Measurements from ENCODE around the gene IMPA2. TPM values are rescaled to one million over a fixed set of nuclear protein-coding genes. Genes with fewer than 3 reads are reported as not detected.

Gene IMPA2
- total and polyA plus RNA-seq, 2 of the 4 experiments (the other 2 are of a cell fraction), result 5.4 to 5.5 TPM

- dilution Hi-C loops (cut with HindIII; ENCODE audit: low sequenced_read_pairs, unreplicated experiment) (no loop called here), in situ Hi-C loops (cut with MboI; ENCODE audit: low sequenced_read_pairs) (no loop called here)
These were observed 27.7 kb downstream of the IMPA2 start for GRCh38 chr18:12008842-12009580.

More at GRCh38 chr18:12008842-12009580, 27.7 kb downstream of the IMPA2 start:
- ATAC-seq (ENCODE audit: low read depth) (no peak), DNase-seq (no peak)
- no peak overlapping the region for H3K14ac ChIP-seq (replicated peaks; ENCODE audit: low read depth, low read length)
- H3K4ac ChIP-seq (ENCODE audit: low read depth, low read length), result no peak overlapping the region
- H3K56ac ChIP-seq (ENCODE audit: extremely low read depth, insufficient read depth, low read length), result no peak overlapping the region
- peaks cover 7% of the 10 kb centered on the region; the same call in 1 of the 2 replicates for H3K4me1 ChIP-seq (ENCODE audit: control insufficient read depth, insufficient read depth, low read length)
- no peak overlapping the region for H3K18ac ChIP-seq (ENCODE audit: low read depth, low read length)
- H3K9me1 ChIP-seq (ENCODE audit: insufficient read depth, low read length), result peaks cover under 1% of the 10 kb centered on the region; the same call in 1 of the 2 replicates
- H3K79me1 ChIP-seq (ENCODE audit: low read depth in 1 of 2, low read length in 2 of 2), result no peaks in the 10 kb centered on the region; a peak in 1 of 4 replicates
- H4K5ac ChIP-seq (ENCODE audit: low read depth, low read length), result no peak overlapping the region
- TF ChIP-seq MAFK (IDR thresholded peaks at IDR 0.05; ENCODE audit: low read depth, low read length) (no peak), USF2 (IDR thresholded peaks at IDR 0.05; ENCODE audit: low read depth, low read length) (no peak)
- H2BK15ac ChIP-seq (ENCODE audit: low read depth, low read length), result no peak overlapping the region
- H2BK20ac ChIP-seq (ENCODE audit: low read depth, low read length), result no peak overlapping the region
- no peak overlapping the region for H3K4me3 ChIP-seq (ENCODE audit: insufficient read depth, low read depth, low read length)
- H4K8ac ChIP-seq (ENCODE audit: low read depth in 2 of 2, low read length in 2 of 2), result no peak overlapping the region
- H3K27ac ChIP-seq (ENCODE audit: insufficient read depth, low read length), result no peak overlapping the region
- BruUV-seq (replicated peaks), result no TSS peak
- no peak overlapping the region for H3K4me2 ChIP-seq (ENCODE audit: low read depth, low read length)
- H2AK5ac ChIP-seq (ENCODE audit: low read depth, low read length), result no peak overlapping the region
- H4K91ac ChIP-seq (ENCODE audit: insufficient read depth, low read depth, low read length), result no peak overlapping the region
- ChIA-PET POLR2A (ENCODE audit: unreplicated experiment) (no interaction called here), CTCF (no interaction called here)
- 85% methylated on average over 4 of the region's 6 CpGs; no CpG with 5 or more reads in 1 of the 2 experiments for WGBS, 2 experiments (ENCODE audit: extremely low coverage in 2 of 2, insufficient read length in 1 of 2)
- H3K23ac ChIP-seq (ENCODE audit: low read depth, low read length), result no peak overlapping the region
- no peak overlapping the region for H2BK120ac ChIP-seq (ENCODE audit: low read depth, low read length)
- H3K9me3 ChIP-seq (ENCODE audit: control insufficient read depth, insufficient read depth, low read length), result no peaks in the 10 kb centered on the region
- H3K36me3 ChIP-seq (ENCODE audit: control insufficient read depth, insufficient read depth, low read length), result peaks cover 30% of the 10 kb centered on the region
- H2AFZ ChIP-seq (replicated peaks; ENCODE audit: low read length, poor library complexity), result no peak overlapping the region
- H3K27me3 ChIP-seq (ENCODE audit: control insufficient read depth, insufficient read depth, low read length), result no peaks in the 10 kb centered on the region; the same call in 1 of the 2 replicates
- H3K9ac ChIP-seq (ENCODE audit: low read depth, low read length), result no peak overlapping the region
- no peak overlapping the region for H2AK9ac ChIP-seq (replicated peaks; ENCODE audit: low read depth, low read length, poor library complexity)
- no peaks in the 10 kb centered on the region for H4K20me1 ChIP-seq (ENCODE audit: insufficient read depth, low read length)
- intact Hi-C loops (cut with micrococcal nuclease), result no loop called here
- H2BK5ac ChIP-seq (ENCODE audit: low read depth, low read length, poor library complexity, severe bottlenecking), result no peak overlapping the region
